Measurements from ENCODE around the gene PRKCA. TPM values are rescaled to one million over a fixed set of nuclear protein-coding genes. Genes with fewer than 3 reads are reported as not detected.
A peak's percentile ranks its signal among the peaks of the same experiment; 100 is the strongest.

The PRKCA gene
- total RNA-seq, 2 donors from 2014 or later, result 84.9 to 93.9 TPM

DNA sequence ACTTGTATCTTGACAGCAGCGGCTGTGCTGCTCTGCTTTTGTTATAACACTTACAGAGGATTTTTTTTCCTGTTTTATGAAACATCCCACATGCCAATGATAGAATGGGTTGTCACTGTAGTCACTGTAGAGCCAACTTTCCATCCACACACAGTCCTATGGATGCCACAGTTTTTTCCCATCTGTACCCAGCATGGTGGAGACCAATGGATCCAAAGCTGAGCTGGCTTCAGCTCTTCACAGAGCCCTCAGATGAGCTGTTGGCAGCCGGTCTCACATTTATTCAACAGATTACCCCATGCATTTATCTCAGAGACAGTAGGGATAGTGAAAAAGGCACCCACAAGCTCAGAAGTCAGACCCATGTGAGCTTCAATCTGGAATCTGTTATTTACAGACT is 441.1 kb downstream of the PRKCA start:
- no peak overlapping the region for H3K27ac Mint-ChIP-seq
- DNase-seq, result no peak
- peaks cover 14% of the 10 kb centered on the region for H3K36me3 Mint-ChIP-seq (ENCODE audit: low read depth)

DNA sequence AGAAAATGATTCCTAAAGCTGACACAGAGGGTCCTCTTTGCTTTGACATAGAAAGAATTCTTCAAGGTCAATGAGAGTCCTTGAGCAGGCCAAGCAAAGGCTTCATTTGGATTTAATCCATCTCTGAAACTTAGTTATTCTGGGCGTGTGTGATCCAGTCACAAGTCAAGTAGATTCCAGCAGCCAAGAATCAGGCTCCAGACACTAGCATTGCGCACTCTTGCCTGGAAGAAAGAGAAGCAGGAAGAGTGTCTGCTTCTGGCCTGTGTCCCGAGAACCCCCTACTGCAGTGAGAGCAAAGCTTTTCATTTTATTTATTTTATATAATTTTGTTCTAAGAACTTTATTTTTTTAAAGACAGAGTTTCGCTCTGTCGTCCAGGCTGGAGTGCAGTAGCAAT is 444.3 kb downstream of the PRKCA start:
- Mint-ChIP-seq H3K36me3 (ENCODE audit: low read depth) (peaks cover 13% of the 10 kb centered on the region), H3K27ac (no peak overlapping the region), H3K4me1 (peaks cover 9% of the 10 kb centered on the region), H3K27me3 (no peaks in the 10 kb centered on the region), H3K4me3 (no peak overlapping the region)
- DNase-seq (no peak), ATAC-seq (no peak)
- no peaks in the 10 kb centered on the region for H3K9me3 ChIP-seq (ENCODE audit: control insufficient read depth, low read length, poor library complexity, severe bottlenecking)

More for the DNA sequence above, 441.1 kb downstream of the PRKCA start:
- ATAC-seq, result no peak
- no peak overlapping the region for H3K4me3 Mint-ChIP-seq
- H3K4me1 Mint-ChIP-seq, result peaks cover 8% of the 10 kb centered on the region
- H3K27me3 Mint-ChIP-seq, result no peaks in the 10 kb centered on the region
- H3K9me3 ChIP-seq (ENCODE audit: control insufficient read depth, low read length, poor library complexity, severe bottlenecking), result no peaks in the 10 kb centered on the region

DNA sequence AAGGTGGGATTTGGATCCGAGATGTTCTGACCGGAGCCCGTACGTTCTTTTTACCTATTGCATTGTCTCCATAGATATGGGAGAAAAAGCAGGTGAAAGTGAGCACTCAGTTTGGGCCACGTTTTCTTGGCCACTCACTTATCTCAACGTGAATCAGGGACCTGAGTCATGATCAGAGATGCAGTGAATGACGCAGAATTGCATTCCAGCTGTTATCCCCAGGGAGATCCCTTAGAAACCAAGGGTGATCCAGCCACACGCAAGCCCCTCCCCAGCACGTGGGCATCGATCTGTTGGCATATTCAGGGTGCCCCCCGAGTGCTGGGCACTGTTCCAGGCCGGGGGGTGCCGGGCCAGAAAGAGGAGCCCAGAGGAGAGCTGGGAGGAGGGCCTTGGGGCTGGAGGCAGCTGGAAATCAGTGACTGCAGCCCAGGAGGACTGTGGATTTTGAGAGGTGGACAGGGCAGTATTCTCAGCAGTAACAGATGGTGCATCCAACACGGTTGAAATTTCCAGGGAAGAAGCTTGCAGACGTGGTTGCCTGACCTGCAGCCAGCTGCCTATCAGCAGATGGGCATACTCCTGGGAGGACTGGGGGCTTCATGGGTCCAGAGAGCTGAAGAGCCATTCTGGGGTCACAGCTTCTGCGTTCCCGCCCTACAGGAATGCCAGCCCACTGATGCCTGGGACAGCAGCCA is 445.3 kb downstream of the PRKCA start:
- DNase-seq, result no peak
- no peak for ATAC-seq
- Mint-ChIP-seq H3K4me3 (no peak overlapping the region), H3K27ac (peak overlapping the region; percentile 47), H3K4me1 (peaks cover 9% of the 10 kb centered on the region), H3K27me3 (no peaks in the 10 kb centered on the region), H3K36me3 (ENCODE audit: low read depth) (peaks cover 9% of the 10 kb centered on the region)
- H3K9me3 ChIP-seq (ENCODE audit: control insufficient read depth, low read length, poor library complexity, severe bottlenecking), result no peaks in the 10 kb centered on the region

DNA sequence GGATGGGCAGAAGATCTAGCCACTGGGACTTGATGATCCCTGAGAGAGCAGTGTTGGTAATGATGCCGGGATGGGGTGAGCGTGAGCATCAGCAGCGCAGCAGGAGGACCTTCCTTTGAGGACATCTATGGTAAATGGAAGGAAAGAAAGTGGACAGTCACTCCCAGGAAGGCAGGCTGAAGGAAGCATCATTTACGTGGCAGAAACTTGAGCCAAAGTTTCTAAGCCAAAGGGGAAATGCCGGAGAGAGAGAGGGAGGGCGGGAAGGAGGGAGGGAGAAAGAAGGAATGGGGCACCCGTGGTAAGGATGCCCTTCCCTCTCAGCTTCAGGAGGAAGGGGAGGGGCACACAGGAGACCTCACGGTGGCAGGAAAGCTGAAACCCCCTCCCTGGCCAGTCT is 446.2 kb downstream of the PRKCA start:
- Mint-ChIP-seq H3K27ac (peak overlapping the region; percentile 47), H3K4me1 (peaks cover 9% of the 10 kb centered on the region), H3K4me3 (no peak overlapping the region), H3K36me3 (ENCODE audit: low read depth) (peaks cover 9% of the 10 kb centered on the region), H3K27me3 (no peaks in the 10 kb centered on the region)
- ATAC-seq (no peak), DNase-seq (no peak)
- no peaks in the 10 kb centered on the region for H3K9me3 ChIP-seq (ENCODE audit: control insufficient read depth, low read length, poor library complexity, severe bottlenecking)

DNA sequence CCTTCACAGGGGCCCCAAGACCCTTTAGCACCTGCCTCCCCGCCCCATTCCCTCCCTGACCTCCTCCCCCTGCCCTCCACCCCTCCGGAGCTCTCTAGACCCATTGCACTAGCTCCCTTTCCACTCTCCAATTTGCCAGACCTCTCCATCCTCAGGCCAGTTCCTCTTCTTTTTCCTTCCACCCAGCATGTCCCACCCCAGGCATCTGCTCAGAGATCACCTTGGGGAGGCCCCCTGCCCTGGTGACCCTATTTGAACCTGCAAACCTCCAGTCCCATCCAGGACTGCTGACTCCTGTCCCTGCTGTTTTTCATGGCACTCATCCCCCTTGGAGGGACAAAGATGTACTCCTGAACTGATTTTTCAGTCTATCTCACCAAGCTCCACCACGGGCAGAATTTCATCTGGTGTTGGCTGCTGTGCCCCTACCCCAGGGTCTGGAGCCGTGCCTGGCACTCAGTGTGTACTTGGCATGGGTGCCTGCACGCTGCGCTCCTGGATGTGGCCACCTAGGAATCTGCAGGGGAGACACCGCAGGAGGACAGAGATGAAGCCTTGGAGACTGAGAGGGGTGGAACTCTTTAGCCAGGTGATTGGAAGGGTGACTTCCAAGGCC is 446.9 kb downstream of the PRKCA start:
- no peak overlapping the region for H3K27ac Mint-ChIP-seq
- peaks cover 9% of the 10 kb centered on the region for H3K4me1 Mint-ChIP-seq
- H3K9me3 ChIP-seq (ENCODE audit: control insufficient read depth, low read length, poor library complexity, severe bottlenecking), result no peaks in the 10 kb centered on the region
- peaks cover 9% of the 10 kb centered on the region for H3K36me3 Mint-ChIP-seq (ENCODE audit: low read depth)
- no peaks in the 10 kb centered on the region for H3K27me3 Mint-ChIP-seq
- ATAC-seq (no peak), DNase-seq (no peak)
- no peak overlapping the region for H3K4me3 Mint-ChIP-seq

DNA sequence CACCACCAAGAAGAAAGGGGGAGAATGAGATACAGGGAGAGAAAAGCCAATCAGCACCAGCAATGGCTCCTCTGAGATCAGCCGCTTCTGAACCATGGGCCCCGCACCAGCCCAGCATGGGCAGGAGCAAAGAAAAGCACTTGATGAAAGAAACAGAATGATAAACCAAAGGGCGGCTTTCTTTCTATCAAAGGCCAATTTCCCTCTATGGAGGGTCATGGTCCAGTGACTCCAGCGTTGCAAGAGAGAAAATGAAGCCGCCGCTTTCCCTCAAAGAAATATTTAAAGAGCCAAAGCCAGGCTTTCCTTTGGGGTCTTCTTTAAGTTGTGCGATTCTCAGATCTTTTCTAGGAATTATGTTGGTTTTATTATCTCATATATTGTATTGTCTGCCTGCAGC is 447.7 kb downstream of the PRKCA start:
- no peaks in the 10 kb centered on the region for H3K9me3 ChIP-seq (ENCODE audit: control insufficient read depth, low read length, poor library complexity, severe bottlenecking)
- H3K27ac Mint-ChIP-seq, result no peak overlapping the region
- H3K27me3 Mint-ChIP-seq, result no peaks in the 10 kb centered on the region
- H3K36me3 Mint-ChIP-seq (ENCODE audit: low read depth), result peaks cover 9% of the 10 kb centered on the region
- H3K4me1 Mint-ChIP-seq, result peaks cover 9% of the 10 kb centered on the region
- H3K4me3 Mint-ChIP-seq, result no peak overlapping the region
- no peak for DNase-seq
- ATAC-seq, result no peak

DNA sequence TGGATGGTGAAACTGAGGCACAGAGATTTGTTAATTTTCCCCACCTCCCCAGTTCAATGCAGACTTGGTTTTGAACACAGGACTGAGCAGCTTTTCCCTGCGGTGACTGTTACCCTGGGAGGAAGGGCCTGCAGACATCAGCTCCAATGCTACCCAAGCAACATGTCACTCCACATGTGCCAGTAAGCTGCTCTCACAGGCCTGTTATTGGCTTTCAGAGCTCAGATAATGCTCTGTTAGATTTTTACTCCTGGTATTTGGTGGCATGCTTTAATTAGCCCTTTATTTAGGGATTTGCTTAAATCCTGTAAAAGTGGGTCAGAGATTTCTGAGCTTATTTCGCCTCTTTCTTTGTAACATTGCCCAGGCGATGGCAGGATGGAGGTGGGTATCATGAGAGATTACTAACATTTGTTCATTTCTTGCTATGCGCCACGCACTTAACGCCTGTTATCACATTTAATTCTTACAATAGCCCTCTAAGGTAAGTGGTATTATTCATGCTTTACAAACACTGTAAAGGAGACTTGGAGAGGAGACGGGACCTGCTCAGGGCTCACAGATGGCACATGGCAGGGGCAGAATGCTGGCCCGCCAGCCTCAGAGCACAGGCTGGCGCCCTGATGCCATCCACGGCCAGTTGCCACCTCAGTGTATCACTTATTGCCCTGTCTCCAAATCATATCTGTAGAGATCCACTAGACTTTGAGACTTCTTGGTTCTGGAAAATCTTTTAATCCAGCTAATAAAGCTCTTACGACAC is 448.5 kb downstream of the PRKCA start:
- no peak for ATAC-seq
- no peaks in the 10 kb centered on the region for H3K9me3 ChIP-seq (ENCODE audit: control insufficient read depth, low read length, poor library complexity, severe bottlenecking)
- peaks cover 9% of the 10 kb centered on the region for H3K36me3 Mint-ChIP-seq (ENCODE audit: low read depth)

DNA sequence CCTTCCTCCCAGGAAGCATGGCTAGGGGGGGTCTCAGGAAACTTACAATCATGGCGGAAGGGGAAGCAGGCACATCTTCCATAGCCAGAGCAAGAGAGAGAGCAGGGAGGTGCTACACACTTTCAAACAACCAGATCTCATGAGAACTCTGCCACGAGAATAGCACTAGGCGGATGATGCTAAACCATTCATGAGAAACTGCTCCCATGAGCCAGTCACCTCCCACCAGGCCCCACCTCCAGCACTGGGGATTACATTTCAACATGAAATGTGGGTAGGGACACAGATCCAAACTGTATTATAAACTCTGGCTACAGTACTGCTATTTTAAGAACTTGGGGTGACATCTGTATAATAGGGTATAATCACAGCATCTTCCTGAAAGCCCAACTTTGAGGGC is 449.4 kb downstream of the PRKCA start:
- DNase-seq (no peak), ATAC-seq (no peak)
- no peaks in the 10 kb centered on the region for H3K9me3 ChIP-seq (ENCODE audit: control insufficient read depth, low read length, poor library complexity, severe bottlenecking)
- Mint-ChIP-seq H3K27me3 (no peaks in the 10 kb centered on the region), H3K27ac (no peak overlapping the region), H3K4me3 (no peak overlapping the region), H3K4me1 (peaks cover 5% of the 10 kb centered on the region), H3K36me3 (ENCODE audit: low read depth) (peaks cover 9% of the 10 kb centered on the region)

More for the DNA sequence above, 448.5 kb downstream of the PRKCA start:
- peaks cover 9% of the 10 kb centered on the region for H3K4me1 Mint-ChIP-seq
- no peak for DNase-seq
- no peak overlapping the region for H3K27ac Mint-ChIP-seq
- no peaks in the 10 kb centered on the region for H3K27me3 Mint-ChIP-seq
- no peak overlapping the region for H3K4me3 Mint-ChIP-seq

DNA sequence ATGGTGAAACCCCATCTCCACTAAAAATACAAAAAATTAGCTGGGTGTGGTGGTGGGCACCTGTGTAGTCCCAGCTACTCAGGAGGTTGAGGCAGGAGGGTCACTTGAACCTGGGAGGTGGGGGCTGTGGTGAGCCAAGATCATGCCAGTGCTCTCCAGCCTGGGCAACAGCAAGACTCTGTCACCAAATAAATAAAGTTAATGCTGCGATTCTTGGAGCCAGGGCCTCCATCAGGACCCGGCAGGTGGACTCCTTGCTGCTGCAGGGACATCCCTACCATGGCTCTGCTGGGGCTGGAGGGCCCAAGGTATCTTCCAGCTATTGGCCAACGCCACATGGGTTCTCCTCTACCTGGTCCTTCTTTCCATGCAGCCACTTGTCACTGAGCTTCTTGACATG is 450.0 kb downstream of the PRKCA start:
- no peak for DNase-seq
- Mint-ChIP-seq H3K27me3 (no peaks in the 10 kb centered on the region), H3K4me1 (peaks cover 5% of the 10 kb centered on the region), H3K27ac (peak overlapping the region; percentile 8), H3K36me3 (ENCODE audit: low read depth) (peaks cover 12% of the 10 kb centered on the region), H3K4me3 (no peak overlapping the region)
- H3K9me3 ChIP-seq (ENCODE audit: control insufficient read depth, low read length, poor library complexity, severe bottlenecking), result no peaks in the 10 kb centered on the region
- no peak for ATAC-seq

DNA sequence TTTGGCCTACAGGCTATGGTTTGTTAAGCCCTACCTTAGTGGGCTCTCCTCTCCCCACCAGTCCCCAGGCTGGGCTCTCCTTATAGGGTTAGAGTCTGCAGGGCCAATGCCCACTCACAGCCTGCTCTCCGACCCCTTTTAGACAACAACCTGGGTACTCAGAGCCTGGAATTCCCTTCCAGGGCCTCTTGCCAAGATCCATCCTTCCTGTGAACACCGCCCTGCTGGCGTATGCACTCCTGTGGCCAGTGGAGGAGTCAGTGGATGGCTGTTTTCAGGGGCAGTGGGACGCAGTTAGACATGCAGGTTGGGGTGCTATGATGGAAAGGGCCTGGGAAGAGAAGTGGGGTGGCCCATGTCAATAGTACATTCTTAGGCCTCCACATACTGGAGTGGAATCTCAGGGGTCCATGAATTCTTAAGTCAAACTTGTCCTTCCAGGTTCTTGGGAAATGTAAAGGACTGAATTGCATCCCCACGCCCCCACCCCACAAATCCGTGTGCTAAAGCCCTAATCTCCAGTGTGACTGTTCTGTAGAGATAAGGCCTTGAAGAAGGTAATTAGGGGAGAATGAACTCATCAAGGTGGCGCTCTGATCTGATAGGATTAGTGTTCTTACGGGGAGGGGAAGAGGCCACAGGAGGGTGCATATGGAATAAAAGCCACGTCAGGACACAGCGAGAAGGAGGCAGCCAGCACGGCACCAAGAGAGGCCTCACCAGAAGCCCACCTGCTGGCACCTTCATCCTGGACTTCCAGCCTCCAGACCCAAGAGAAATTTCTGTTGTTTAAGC is 450.9 kb downstream of the PRKCA start:
- ATAC-seq, result no peak
- H3K9me3 ChIP-seq (ENCODE audit: control insufficient read depth, low read length, poor library complexity, severe bottlenecking), result no peaks in the 10 kb centered on the region
- Mint-ChIP-seq H3K4me1 (peaks cover 4% of the 10 kb centered on the region), H3K27ac (peak overlapping the region; percentile 8), H3K36me3 (ENCODE audit: low read depth) (peaks cover 11% of the 10 kb centered on the region), H3K4me3 (no peak overlapping the region), H3K27me3 (no peaks in the 10 kb centered on the region)
- DNase-seq, result no peak

DNA sequence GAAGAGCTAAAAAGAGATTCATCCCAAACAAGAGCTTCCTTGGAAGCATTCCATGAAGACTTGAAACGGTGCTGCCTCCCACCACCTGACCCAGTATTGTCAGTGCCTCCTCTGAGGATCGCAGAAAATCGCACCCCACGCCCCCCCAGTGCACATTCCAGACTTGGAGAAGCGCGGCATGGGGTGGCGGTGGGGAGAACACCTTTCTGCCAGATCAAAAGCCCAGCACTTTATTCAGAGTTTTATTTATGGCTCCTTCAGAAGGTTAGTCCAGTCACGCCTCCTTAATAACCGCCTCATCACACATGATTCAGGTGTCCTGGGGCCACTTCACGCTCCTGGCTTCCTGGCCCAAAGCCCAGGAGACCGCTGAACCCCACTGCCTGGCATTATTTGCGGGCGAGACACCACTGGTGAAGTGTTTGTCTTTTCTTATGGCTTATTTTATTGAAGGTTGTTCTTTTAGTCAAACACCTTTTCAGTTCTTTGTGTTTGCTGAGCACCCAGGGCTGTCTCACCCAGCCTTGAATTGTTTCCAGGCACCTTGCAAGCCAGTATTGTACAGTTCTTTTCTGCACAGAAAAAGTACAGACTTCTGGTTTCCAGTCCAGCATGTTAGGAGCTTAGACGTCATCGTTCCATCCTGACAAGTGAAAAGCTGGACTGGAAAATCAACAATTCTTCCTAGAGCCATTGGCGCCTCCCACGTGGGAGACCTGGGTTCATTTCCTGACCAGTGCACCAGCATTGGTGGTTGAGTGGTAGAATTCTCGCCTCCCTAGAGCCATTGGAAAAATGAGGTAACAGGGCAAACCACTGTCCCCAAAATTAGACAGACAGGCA is 452.9 kb downstream of the PRKCA start:
- H3K27ac Mint-ChIP-seq, result no peak overlapping the region
- no peak overlapping the region for H3K4me3 Mint-ChIP-seq
- H3K9me3 ChIP-seq (ENCODE audit: control insufficient read depth, low read length, poor library complexity, severe bottlenecking), result no peaks in the 10 kb centered on the region
- H3K4me1 Mint-ChIP-seq, result peaks cover 4% of the 10 kb centered on the region
- H3K27me3 Mint-ChIP-seq, result no peaks in the 10 kb centered on the region
- peaks cover 4% of the 10 kb centered on the region for H3K36me3 Mint-ChIP-seq (ENCODE audit: low read depth)
- no peak for ATAC-seq
- no peak for DNase-seq

DNA sequence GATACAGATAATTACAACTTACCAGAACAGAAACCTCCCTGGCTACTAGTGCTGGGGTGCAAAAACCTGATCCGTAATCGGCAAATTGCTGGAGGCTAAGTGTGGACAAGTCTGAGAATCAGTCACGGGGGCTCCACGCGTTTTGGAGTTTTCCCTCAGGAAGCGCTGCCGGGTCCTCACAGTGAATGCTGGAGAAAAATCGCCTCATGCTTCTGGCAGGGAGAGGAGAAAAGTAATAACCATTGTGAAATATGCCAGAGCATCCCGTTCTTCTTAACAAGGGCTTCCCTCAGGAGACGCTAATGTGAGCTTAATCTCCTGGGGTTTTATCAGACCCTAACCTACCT is 453.5 kb downstream of the PRKCA start:
- Mint-ChIP-seq H3K27me3 (no peaks in the 10 kb centered on the region), H3K4me3 (no peak overlapping the region), H3K36me3 (ENCODE audit: low read depth) (peaks cover 4% of the 10 kb centered on the region), H3K27ac (peak overlapping the region; percentile 2), H3K4me1 (peaks cover 4% of the 10 kb centered on the region)
- no peaks in the 10 kb centered on the region for H3K9me3 ChIP-seq (ENCODE audit: control insufficient read depth, low read length, poor library complexity, severe bottlenecking)
- no peak for ATAC-seq
- no peak for DNase-seq

Measured in T-helper 17 cell (primary cell).